HG03159 (cell line): Measurements from ENCODE around the gene AP2A1.

ENCODE experiments used
- ATAC-seq: cut with Tn5 transposase; IDR thresholded peaks from one replicate; pipeline ENCODE4 v1.9.1; 2021; ENCODE audit warnings: mild to moderate bottlenecking, moderate library complexity; ENCODE audit not compliant: unreplicated experiment

Gene AP2A1

GRCh38 chr19:49766007-49766929 lies 533 bp upstream of the AP2A1 start:
- ATAC-seq, result peak; percentile 87

DNA sequence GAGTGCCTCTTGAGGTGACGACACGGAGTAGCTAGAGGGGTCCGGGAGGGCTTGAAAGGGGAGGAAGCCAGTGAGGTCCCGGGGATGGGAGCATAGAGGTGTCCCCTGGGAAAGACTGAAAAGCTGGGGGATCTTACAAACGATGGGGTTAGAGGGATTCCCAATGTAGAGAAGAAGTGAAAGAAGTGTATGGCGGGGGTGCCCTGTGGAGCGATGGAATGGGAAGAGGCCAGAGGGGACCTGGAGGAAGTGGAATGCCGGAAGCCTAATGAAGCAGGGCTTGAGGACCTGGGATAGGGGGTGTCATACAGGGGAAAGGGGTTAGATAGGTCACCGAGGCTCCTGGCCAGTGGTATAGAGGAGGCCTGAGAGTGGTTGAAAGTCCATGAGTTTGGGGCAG lies 580 bp downstream of the AP2A1 start:
- no peak for ATAC-seq

- no peak for ATAC-seq
These were observed 1.3 kb downstream of the AP2A1 start for GRCh38 chr19:49767967-49768581.

GRCh38 chr19:49770529-49770928 lies 3.7 kb downstream of the AP2A1 start:
- ATAC-seq, result no peak

DNA sequence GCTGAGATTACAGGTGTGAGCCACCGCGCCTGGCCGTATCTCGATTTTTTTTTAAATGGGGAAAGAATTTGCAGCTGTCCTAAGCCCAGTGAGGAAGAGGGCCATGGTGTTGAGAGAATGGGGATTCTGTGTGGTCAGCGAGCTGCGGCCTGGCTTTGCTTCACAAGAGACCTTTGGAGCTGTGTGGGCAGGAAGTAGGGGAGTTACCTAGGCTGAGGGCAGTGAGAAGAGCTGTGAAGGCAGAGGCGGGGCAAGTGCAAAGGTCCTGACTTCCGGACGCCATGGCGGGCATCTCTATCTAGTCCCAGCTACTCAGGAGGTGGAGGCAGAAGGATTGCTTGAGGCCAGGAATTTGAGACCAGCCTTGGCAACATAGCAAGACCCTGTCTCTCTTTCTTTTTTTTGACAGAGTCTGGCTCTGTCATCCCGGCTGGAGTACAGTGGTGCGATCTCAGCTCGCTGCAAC lies 4.9 kb downstream of the AP2A1 start:
- no peak for ATAC-seq

DNA sequence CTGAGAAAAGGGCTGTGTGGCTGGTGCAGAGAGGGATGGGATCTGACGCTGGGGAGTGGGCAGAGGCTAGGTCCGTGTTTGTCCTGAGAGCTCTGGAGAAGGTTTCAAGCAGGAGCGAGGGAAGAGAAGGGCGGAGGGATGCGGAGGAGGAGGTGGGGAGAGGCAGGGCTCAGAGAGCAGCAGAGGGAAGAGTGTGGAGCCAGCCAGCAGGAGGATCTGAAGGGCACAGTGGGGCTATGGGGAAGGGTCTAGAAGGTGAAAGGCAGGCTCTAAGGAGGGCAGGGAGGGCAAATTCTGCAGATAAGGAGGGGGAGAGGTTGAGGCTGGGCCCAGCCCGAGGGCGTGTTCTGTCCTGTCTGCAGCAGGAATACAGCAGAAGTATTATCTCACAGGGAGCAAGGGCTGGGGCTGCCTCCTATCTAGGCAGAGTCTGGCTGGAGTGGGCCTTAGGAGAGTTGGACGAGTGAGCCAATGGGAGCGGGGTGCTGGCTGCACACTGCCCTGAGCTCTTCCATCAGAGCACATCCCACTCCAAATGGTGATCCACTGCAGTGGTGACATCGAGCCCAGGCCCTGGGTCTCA lies 6.1 kb downstream of the AP2A1 start:
- no peak for ATAC-seq

DNA sequence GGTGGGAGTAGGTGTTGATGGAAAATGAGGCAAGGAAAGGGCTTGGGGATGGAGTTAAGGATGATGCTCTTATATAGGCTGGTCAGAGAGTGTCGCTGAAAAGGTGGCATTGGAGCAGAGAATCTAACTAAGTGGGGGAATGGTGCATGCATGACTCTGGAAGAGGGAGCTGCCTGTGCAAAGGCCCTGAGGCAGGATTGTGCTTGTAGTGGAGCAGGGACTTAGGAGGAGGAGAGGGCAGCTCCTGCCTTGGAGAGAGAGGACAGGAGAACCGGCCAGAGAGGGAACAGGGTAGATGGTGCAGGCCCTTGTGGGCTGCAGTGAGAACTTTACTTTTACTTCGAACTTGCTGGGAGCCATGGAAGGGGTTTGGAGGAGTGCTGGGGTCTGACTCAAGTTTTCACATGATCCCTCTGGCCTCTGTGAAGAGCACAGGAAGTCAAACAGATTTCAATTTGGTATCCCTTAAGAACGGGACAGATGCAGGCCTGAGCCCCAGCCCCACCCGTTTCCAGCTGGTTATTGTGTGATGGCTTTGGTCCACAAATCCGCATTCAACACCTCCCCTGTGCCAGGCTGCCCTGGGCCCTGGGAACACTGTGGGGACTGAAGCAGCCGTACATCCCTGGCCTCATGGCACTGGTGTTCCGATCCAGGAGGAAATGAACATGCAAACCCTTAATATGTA lies 7.0 kb downstream of the AP2A1 start:
- no peak for ATAC-seq

DNA sequence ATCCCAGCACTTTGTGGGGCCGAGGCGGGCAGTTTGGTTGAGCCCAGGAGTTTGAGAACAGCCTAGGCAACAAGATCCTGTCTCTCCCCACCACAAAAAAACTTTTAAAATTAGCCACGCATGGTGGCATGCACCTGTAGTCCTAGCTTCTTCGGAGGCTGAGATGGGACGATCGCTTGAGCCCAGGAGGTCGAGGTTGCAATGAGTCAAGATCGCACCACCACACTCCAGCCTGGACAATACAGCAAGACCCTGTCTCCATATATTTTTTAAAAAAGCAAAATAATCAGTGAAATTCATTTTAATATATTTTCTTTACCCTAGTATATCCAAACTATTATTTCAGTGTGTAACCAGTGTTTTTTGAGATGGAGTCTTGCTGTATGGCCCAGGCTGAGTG lies 8.2 kb downstream of the AP2A1 start:
- ATAC-seq, result no peak

DNA sequence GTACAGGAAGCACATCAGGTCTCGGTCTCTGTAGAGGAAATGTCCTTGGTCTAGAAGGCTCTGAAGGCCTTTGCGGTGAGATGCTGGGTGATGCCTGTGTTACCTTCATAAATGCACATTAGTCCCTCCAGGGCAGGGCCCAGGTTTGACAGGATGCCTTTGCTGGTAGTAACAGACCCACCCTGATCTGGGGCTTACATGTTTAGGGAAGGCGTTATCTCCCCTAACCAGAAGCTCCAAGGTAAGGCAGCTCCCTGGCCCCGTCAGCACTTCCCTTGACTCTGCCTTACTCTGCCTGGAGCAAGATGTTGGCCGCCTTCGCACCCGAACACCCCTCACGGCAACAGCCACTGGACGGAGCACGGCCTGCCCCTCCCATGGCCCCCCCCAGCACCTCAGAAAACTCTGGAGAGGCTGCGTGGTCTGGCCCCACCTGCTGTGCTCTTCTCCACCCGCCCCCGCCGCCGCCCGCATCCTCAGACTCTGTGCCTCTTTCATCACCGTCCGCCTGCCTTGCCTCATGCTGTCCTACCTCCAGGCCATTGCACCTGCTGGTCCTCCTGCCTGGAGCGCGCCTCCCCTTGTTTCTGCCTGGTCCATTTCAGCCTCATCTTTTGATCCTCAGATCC lies 9.1 kb downstream of the AP2A1 start:
- no peak for ATAC-seq

GRCh38 chr19:49776371-49776764 lies 9.6 kb downstream of the AP2A1 start:
- ATAC-seq, result no peak

DNA sequence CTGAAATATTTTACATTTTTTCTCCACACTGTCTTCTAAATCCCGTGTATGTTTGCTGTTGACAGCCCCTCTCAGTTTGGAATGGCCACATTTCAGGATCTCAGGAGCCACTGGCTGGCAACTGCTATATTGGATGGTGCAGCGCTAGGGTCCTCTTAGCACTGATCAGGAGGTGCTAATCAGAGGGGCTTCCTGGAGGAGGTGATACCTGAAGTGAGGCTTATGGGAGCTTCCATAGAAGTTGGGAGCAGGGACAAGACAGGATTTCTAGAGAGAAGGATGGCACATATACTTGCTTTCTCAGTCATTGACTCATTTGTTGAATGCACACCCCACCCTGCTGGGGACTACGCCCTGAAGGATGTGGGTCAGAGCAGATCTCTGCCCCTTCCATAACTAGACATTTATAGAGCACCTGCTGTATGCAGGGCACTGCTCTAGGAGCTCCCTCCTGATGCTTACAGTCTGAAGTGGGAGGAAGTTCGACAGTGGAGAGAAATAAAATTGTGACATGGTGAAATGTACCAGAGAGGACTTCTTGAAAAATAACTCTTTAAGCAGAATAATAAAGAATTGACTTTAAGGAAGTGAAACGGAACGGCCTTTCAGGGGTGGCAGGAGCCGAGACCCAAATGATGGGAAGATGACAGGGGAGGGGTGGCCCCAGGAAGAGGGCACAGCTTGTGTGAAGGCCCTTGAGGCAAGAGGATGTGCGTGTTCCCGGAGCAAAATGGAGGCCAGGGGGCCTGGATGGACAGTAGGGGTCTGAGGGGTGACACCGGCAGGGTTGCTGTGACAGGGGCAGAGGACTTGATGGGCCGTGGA lies 13.1 kb downstream of the AP2A1 start:
- ATAC-seq, result no peak

DNA sequence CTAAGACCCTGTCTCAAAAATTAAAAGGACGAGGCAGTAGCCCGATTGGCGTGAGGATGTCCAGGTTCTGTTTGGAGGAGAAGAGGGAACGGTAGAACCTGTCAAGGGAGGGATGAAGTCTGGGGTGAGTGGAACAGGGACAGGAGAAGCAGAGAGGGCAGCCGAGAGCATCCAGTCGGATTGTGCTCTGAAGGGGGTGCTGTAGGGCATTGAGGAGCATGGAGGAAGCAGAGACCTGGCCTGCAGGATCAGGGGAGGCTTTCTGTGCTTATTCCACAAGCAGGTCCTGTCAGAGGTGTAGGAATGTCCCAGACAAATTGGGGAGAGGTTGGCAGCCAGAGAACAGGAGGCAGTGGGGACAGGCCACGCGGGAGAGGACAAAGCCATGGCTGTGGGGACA lies 14.1 kb downstream of the AP2A1 start:
- ATAC-seq, result no peak

DNA sequence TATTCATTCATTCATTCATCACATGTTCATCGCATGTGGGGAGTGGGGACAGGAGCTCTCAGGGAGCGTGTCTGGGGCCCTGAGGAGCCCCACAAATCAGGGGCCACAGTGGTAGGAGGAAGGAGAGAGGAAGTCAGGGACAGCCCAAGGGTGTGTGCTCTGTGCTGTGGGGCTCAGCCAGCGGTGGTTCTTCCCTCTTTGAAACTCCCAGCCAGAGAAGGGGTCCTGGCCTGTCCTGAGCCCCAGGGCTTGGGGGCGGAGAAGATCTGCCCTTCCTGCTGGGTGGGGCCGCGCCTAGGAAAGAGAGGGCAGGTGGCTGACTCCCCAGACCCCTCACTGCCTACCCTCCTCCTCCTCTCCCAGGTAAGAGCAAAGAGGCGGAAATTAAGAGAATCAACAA lies 14.6 kb downstream of the AP2A1 start:
- ATAC-seq, result no peak

- ATAC-seq, result no peak
These were observed 15.7 kb downstream of the AP2A1 start for GRCh38 chr19:49782515-49782914.

DNA sequence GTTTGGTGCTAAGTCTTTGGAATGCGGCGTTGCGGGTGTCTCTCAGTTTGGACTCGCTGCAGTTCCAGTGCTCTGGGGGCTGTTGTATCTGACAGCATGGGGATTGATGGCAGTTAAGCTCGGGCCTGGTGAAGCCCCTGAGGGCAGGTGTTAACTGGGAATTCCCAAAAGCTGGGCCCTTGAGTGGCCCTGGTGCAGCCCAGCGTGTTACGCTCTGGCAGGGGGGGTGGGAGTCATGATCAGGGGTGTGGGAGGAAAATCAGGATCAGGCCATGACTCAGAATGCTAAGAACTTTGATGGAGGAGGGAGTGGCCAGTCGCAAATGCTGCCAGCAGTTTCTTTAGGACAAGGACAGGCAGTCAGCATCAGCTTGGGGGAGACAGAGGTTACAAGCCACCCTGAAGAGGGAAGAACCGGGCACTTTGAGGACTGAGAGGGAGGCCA lies 19.6 kb downstream of the AP2A1 start:
- ATAC-seq, result no peak

DNA sequence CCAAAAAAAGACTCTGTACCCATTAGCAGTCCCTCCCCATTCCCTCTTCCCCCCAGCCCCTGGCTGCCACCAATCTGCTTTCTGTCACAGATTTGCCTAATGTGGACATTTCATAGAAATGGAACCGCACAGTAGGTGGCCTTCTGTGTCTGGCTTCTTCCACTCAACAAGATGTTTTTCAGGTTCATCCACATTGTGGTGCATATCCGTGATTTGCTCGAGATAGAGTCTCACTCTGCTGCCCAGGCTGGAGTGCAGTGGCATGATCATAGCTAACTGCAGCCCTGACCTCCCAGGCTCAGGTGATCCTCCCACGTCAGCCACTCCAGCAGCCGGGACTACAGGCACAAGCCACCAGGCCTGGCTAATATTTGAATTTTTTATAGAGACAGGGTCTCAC lies 20.9 kb downstream of the AP2A1 start:
- no peak for ATAC-seq

- ATAC-seq, result no peak
These were observed 22.1 kb downstream of the AP2A1 start for GRCh38 chr19:49788857-49789256.

- no peak for ATAC-seq
These were observed 24.1 kb downstream of the AP2A1 start for GRCh38 chr19:49790866-49791265.

DNA sequence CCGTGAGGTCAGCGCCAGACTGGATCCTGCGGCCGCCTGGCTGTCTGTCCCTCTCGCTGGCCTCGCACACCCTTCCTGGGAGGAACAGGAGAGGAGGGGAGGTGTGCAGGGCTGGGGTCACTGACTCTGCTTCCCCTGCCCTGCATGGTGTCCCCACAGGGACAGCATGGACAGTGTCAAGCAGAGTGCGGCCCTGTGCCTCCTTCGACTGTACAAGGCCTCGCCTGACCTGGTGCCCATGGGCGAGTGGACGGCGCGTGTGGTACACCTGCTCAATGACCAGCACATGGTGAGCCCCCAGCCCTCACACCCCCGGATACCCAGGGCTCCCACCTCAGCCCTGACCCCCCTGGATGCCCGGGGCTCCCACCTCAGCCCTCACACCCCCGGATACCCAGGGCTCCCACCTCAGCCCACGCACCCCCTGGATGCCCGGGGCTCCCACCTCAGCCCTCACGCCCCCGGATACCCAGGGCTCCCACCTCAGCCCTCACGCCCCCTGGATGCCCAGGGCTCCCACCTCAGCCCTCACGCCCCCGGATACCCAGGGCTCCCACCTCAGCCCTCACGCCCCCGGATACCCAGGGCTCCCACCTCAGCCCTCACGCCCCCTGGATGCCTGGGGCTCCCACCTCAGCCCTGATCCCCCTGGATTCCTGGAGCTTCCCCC lies 25.1 kb downstream of the AP2A1 start:
- no peak for ATAC-seq
